H1 (cell line): ENCODE results near the gene DHRS2. TPM values are rescaled to one million over a fixed set of nuclear protein-coding genes. Genes with fewer than 3 reads are reported as not detected.

ENCODE experiments used
- CTCF ChIA-PET: fragments of 300-600 bp; sonication (Branson Sonifier 250); formaldehyde crosslinking; loops from one replicate; lab custom pipeline; 2021; ENCODE audit not compliant: partially characterized antibody; lab: Charles Lee
- POLR2A ChIA-PET: fragments of 300-600 bp; sonication (Branson Sonifier 250); formaldehyde crosslinking; loops from one replicate; lab custom pipeline; 2021; ENCODE audit warnings: inconsistent platforms; ENCODE audit not compliant: partially characterized antibody; lab: Charles Lee
- DNase-seq, 2 experiments: peaks; one replicate each; pipeline versions ENCODE4 v3.0.0 to v3.0.0-alpha.2; 2010 to 2022; ENCODE audit warnings: low spot score in 2 of 2, low read depth in 1 of 2, mixed read lengths in 1 of 2
- FAIRE-seq: peaks from 2 replicates; lab custom pipeline; 2011; peaks lifted over from hg19 to GRCh38; lab: Jason Lieb, UNC
- H2AFZ ChIP-seq: 2 replicates; pipeline ENCODE4 v1.8.1; 2012; ENCODE audit warnings: low read length, inconsistent platforms
- H2AK5ac ChIP-seq: 2 replicates; pipeline ENCODE4 v1.6.1; 2013; ENCODE audit warnings: low read depth, low read length
- H2BK120ac ChIP-seq: replicated peaks from 2 replicates; pipeline ENCODE3; 2013; ENCODE audit warnings: low read depth, low read length, inconsistent platforms
- H2BK12ac ChIP-seq: 2 replicates; pipeline ENCODE4 v1.6.1; 2013; ENCODE audit warnings: low read depth, low read length
- H2BK15ac ChIP-seq: 2 replicates; pipeline ENCODE4 v1.6.1; 2013; ENCODE audit warnings: low read length
- H2BK20ac ChIP-seq: 2 replicates; pipeline ENCODE4 v1.6.1; 2013; ENCODE audit warnings: low read length
- H2BK5ac ChIP-seq: 2 replicates; pipeline ENCODE4 v1.6.1; 2013; ENCODE audit warnings: low read depth, low read length
- H3K14ac ChIP-seq: 2 replicates; pipeline ENCODE4 v1.6.1; 2013; ENCODE audit warnings: inconsistent platforms; ENCODE audit not compliant: insufficient read length
- H3K18ac ChIP-seq: 2 replicates; pipeline ENCODE4 v1.6.1; 2013; ENCODE audit warnings: low read length; ENCODE audit errors: extremely low read depth
- H3K23ac ChIP-seq: 2 replicates; pipeline ENCODE4 v1.6.1; 2013; ENCODE audit warnings: inconsistent platforms; ENCODE audit not compliant: insufficient read length
- H3K23me2 ChIP-seq: 2 replicates; pipeline ENCODE4 v1.6.1; 2013; ENCODE audit warnings: low read depth, low read length
- H3K27ac ChIP-seq: 2 replicates; pipeline ENCODE4 v1.6.1; 2011; ENCODE audit warnings: low read depth, low read length, inconsistent platforms
- H3K27me3 ChIP-seq, 4 experiments: replicated peaks in 1 of 4; 1 replicate in 1 of 4; 2 replicates in 3 of 4; pipeline versions ENCODE4 v1.6.1 to v1.8.1; 2011 to 2013; ENCODE audit warnings: low read length in 3 of 4, mild to moderate bottlenecking in 3 of 4, inconsistent platforms in 2 of 4, mixed read lengths in 2 of 4, moderate library complexity in 1 of 4; ENCODE audit not compliant: control insufficient read depth in 3 of 4, insufficient read depth in 3 of 4; ENCODE audit errors: extremely low read depth in 1 of 4
- H3K36me3 ChIP-seq, 4 experiments: 2 replicates each; pipeline versions ENCODE4 v1.6.1 to v1.8.1; 2011 to 2013; ENCODE audit warnings: mild to moderate bottlenecking in 4 of 4, low read length in 3 of 4, moderate library complexity in 2 of 4, control low read depth in 1 of 4, inconsistent platforms in 1 of 4; ENCODE audit not compliant: insufficient read depth in 4 of 4, control insufficient read depth in 2 of 4
- H3K4ac ChIP-seq: replicated peaks from 2 replicates; pipeline ENCODE3; 2013; ENCODE audit warnings: low read length, low read depth, mixed read lengths, inconsistent platforms; ENCODE audit not compliant: insufficient read length
- H3K4me1 ChIP-seq, 4 experiments: replicated peaks in 1 of 4; 1 replicate in 1 of 4; 2 replicates in 3 of 4; pipeline versions ENCODE4 v1.6.1 to v1.8.1; 2011 to 2013; ENCODE audit warnings: low read length in 3 of 4, inconsistent platforms in 2 of 4, mixed read lengths in 1 of 4; ENCODE audit not compliant: insufficient read depth in 4 of 4, control insufficient read depth in 3 of 4
- H3K4me2 ChIP-seq, 2 experiments: 2 replicates each; pipeline versions ENCODE4 v1.6.1 to v1.8.1; 2011 to 2013; ENCODE audit warnings: low read depth in 2 of 2, low read length in 2 of 2, control low read depth in 1 of 2, inconsistent platforms in 1 of 2, mild to moderate bottlenecking in 1 of 2; ENCODE audit not compliant: insufficient read depth in 1 of 2
- H3K4me3 ChIP-seq, 4 experiments: fragments of 200-600, 300-600 bp in 1 of 4; sonication (generic), shearing (Covaris generic), sonication (Bioruptor Twin) in 1 of 4; 2 replicates each; pipeline versions ENCODE4 v1.5.1 to v1.8.1; 2011 to 2016; ENCODE audit warnings: low read length in 4 of 4, low read depth in 3 of 4, control low read depth in 2 of 4, inconsistent platforms in 2 of 4, mild to moderate bottlenecking in 2 of 4, mixed read lengths in 1 of 4, moderate library complexity in 1 of 4; ENCODE audit not compliant: insufficient read depth in 2 of 4; ENCODE audit errors: extremely low read depth in 1 of 4
- H3K56ac ChIP-seq: replicated peaks from 2 replicates; pipeline ENCODE3; 2013; ENCODE audit warnings: low read depth, mild to moderate bottlenecking, mixed read lengths, low read length, inconsistent platforms; ENCODE audit not compliant: insufficient read length
- H3K79me1 ChIP-seq: 2 replicates; pipeline ENCODE4 v1.6.1; 2013; ENCODE audit warnings: low read depth, low read length, control low read depth
- H3K79me2 ChIP-seq, 2 experiments: 2 replicates each; pipeline versions ENCODE4 v1.6.1 to v1.8.1; 2012 to 2013; ENCODE audit warnings: low read length in 2 of 2, mild to moderate bottlenecking in 2 of 2, inconsistent platforms in 1 of 2; ENCODE audit not compliant: insufficient read depth in 2 of 2, control insufficient read depth in 1 of 2
- H3K9ac ChIP-seq, 4 experiments: replicated peaks in 1 of 4; 1 replicate in 1 of 4; 2 replicates in 3 of 4; pipeline versions ENCODE4 v1.6.1 to v1.8.1; 2011 to 2013; ENCODE audit warnings: low read depth in 3 of 4, low read length in 3 of 4, control low read depth in 2 of 4, mild to moderate bottlenecking in 2 of 4, moderate library complexity in 2 of 4, inconsistent platforms in 1 of 4; ENCODE audit errors: extremely low read depth in 1 of 4
- H3K9me3 ChIP-seq, 2 experiments: 2 replicates each; pipeline versions ENCODE4 v1.6.1 to v1.8.1; 2012 to 2013; ENCODE audit warnings: mild to moderate bottlenecking in 2 of 2, moderate library complexity in 2 of 2, control low read depth in 1 of 2, inconsistent platforms in 1 of 2, low read depth in 1 of 2, low read length in 1 of 2, mixed read lengths in 1 of 2; ENCODE audit not compliant: insufficient read depth in 2 of 2
- H4K20me1 ChIP-seq, 2 experiments: replicated peaks in 1 of 2; 2 replicates each; pipeline versions ENCODE3 to v1.8.1; 2011 to 2013; ENCODE audit warnings: inconsistent platforms in 2 of 2, low read length in 2 of 2, mild to moderate bottlenecking in 1 of 2; ENCODE audit not compliant: insufficient read depth in 2 of 2, control insufficient read depth in 1 of 2
- H4K5ac ChIP-seq: 2 replicates; pipeline ENCODE4 v1.6.1; 2013; ENCODE audit warnings: low read length, low read depth, mixed read lengths, inconsistent platforms; ENCODE audit not compliant: insufficient read length
- H4K8ac ChIP-seq: 2 replicates; pipeline ENCODE4 v1.8.0; 2013; ENCODE audit warnings: mild to moderate bottlenecking, moderate library complexity, low read length, inconsistent platforms; ENCODE audit not compliant: insufficient read depth; ENCODE audit errors: extremely low read depth
- H4K91ac ChIP-seq: replicated peaks from 2 replicates; pipeline ENCODE3; 2013; ENCODE audit warnings: low read length, mixed read lengths, inconsistent platforms; ENCODE audit not compliant: insufficient read length
- BCL11A ChIP-seq, 2 experiments: IDR thresholded peaks; one replicate each; pipeline ENCODE4 v1.6.1; 2011; ENCODE audit warnings: low read depth in 2 of 2, low read length in 2 of 2, mild to moderate bottlenecking in 2 of 2
- EP300 ChIP-seq, 2 experiments: IDR thresholded peaks; 1 replicate in 1 of 2; 2 replicates in 1 of 2; pipeline ENCODE4 v1.6.1; 2011 to 2012; ENCODE audit warnings: low read depth in 2 of 2, low read length in 2 of 2, mild to moderate bottlenecking in 2 of 2, borderline replicate concordance in 1 of 2, inconsistent platforms in 1 of 2, moderate library complexity in 1 of 2
- FOSL1 ChIP-seq: IDR thresholded peaks from 2 replicates; pipeline ENCODE4 v1.6.1; 2011; ENCODE audit warnings: mild to moderate bottlenecking, low read depth, low read length, moderate library complexity; ENCODE audit not compliant: insufficient read depth
- HDAC2 ChIP-seq, 2 experiments: fragments of 300-600 bp in 1 of 2; sonication (generic) in 1 of 2; IDR thresholded peaks; 2 replicates each; pipeline ENCODE4 v1.6.1; 2011 to 2012; ENCODE audit warnings: low read depth in 2 of 2, low read length in 2 of 2, mild to moderate bottlenecking in 2 of 2, moderate library complexity in 2 of 2, borderline replicate concordance in 1 of 2, inconsistent platforms in 1 of 2
- SAP30 ChIP-seq: fragments of 300-600 bp; sonication (generic); IDR thresholded peaks from 2 replicates; pipeline ENCODE4 v1.7.1; 2012; ENCODE audit warnings: low read length, moderate library complexity, mild to moderate bottlenecking, inconsistent platforms; ENCODE audit not compliant: insufficient read depth, insufficient replicate concordance
- SIN3A ChIP-seq, 2 experiments: IDR thresholded peaks in 1 of 2; conservative IDR thresholded peaks in 1 of 2; 2 replicates each; pipeline ENCODE4 v1.6.1; 2011 to 2012; ENCODE audit warnings: low read length in 2 of 2, improper control_type of control experiment in 1 of 2, low read depth in 1 of 2, mild to moderate bottlenecking in 1 of 2
- WGBS, 2 experiments: shearing (Covaris generic) in 1 of 2; methylation state at CpG; one replicate each; pipeline versions ENCODE4 v1.1.6 to v1.1.7; 2013 to 2015; ENCODE audit warnings: low lambda C conversion rate in 2 of 2, mixed read lengths in 2 of 2, inconsistent platforms in 1 of 2, low coverage in 1 of 2, missing lambda C conversion rate in 1 of 2; ENCODE audit not compliant: insufficient replicate concordance in 2 of 2, insufficient coverage in 1 of 2, insufficient read length in 1 of 2; ENCODE audit errors: extremely low coverage in 1 of 2, missing lambda C conversion rate in 1 of 2; 5-methylcytosine and 5-hydroxymethylcytosine counted together
- polyA plus RNA-seq, 7 experiments: library from polyadenylated mRNA; depleted of rRNA in 3 of 7; stranded (reverse) in 5 of 7; unstranded in 2 of 7; fragments of >200 nt in 5 of 7; fragments of 200-250 nt in 2 of 7; gene quantifications; 1 replicate in 5 of 7; 2 replicates in 1 of 7; 4 replicates in 1 of 7; pipeline versions ENCODE4 v1.2.1 to v1.2.3, GENCODE V29; 2011 to 2013; ENCODE audit warnings: missing spikeins in 2 of 7, mixed read lengths in 2 of 7
- total RNA-seq: library from RNA; stranded (reverse); fragmentation: NEBNext Ultra II Directional; extraction: Animal tissue kit (Norgen Biotek cat#: 25700); gene quantifications from 2 replicates; pipeline ENCODE4 v1.2.1, GENCODE V29; 2021
- TF ChIP-seq, protein P1 (sequence below): IDR thresholded peaks from 2 replicates; pipeline ENCODE4 v1.6.1; 2012; ENCODE audit warnings: low read length, inconsistent platforms
- TF ChIP-seq, protein P2 (sequence below): IDR thresholded peaks from 2 replicates; pipeline ENCODE4 v1.6.1; 2012; ENCODE audit warnings: inconsistent platforms
- TF ChIP-seq, protein P3 (sequence below): IDR thresholded peaks from 2 replicates; pipeline ENCODE4 v1.6.1; 2011; ENCODE audit warnings: low read depth, mild to moderate bottlenecking, low read length; ENCODE audit not compliant: insufficient read depth

Gene DHRS2
- total and polyA plus RNA-seq, 2 of the 8 experiments (the other 6 are each of a cell fraction or from before 2014, with no cell fraction given), result 1.1 to 3.5 TPM

DNA sequence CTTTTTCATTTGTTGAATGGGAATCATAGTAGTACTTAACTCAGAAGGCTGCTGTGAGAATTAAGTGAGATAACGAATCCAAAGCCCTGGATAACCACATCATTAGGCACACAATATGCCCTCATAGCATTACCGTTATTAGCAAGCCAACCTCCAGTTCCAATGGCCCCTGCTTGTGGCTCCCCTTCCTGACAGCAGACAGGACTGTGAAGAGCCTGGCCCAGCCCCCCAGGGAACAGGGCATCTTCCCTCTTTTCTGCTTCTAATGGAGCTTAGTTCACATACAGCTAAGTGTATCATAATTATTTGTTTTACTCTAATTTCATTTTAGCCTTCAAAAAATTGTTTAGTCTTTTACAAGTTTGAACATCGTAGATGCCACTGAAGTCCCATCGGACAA is 39.7 kb downstream of the DHRS2 start:
- Histone ChIP-seq H3K4ac (no peak overlapping the region), H3K27me3 (no peaks in the 10 kb centered on the region; a peak in 1 of 7 replicates), H3K18ac (no peak overlapping the region), H4K91ac (no peak overlapping the region), H4K8ac (no peak overlapping the region), H3K9me3 (peaks cover 0 to 4% of the 10 kb centered on the region in 2 experiments; a peak in 2 of 4 replicates), H2BK5ac (no peak overlapping the region), H2BK20ac (no peak overlapping the region), H2AFZ (no peak overlapping the region), H3K9ac (no peak overlapping the region), H3K27ac (no peak overlapping the region), H3K14ac (no peak overlapping the region), H3K4me3 (no peak overlapping the region), H4K20me1 (no peaks in the 10 kb centered on the region), H3K23me2 (no peaks in the 10 kb centered on the region), H2BK15ac (no peak overlapping the region), H3K23ac (no peak overlapping the region), H3K4me2 (no peak overlapping the region), H3K4me1 (no peaks in the 10 kb centered on the region), H2BK12ac (no peak overlapping the region), H2AK5ac (no peak overlapping the region), H3K79me1 (no peaks in the 10 kb centered on the region), H3K36me3 (no peaks in the 10 kb centered on the region), H3K79me2 (no peaks in the 10 kb centered on the region), H2BK120ac (no peak overlapping the region), H3K56ac (no peak overlapping the region), H4K5ac (no peak overlapping the region)
- CTCF ChIA-PET, result interaction anchor here (1.2 to 2.6 kb wide), 4 partner anchors 10 to 281 kb away, joined by 4 to 25 read pairs (median 4); no protein-coding TSS in a partner anchor
- 81% methylated on average over 4 of the region's 4 CpGs; no CpG with 5 or more reads in 1 of the 2 experiments for WGBS, 2 experiments
- POLR2A ChIA-PET, result interaction anchor here (1.7 kb wide), 1 partner anchor 18 kb away, joined by 4 read pairs; no protein-coding TSS in a partner anchor
- FAIRE-seq (no peak), DNase-seq (no peak)
- TF ChIP-seq BCL11A (IDR thresholded peaks at IDR 0.05; ENCODE audit: low read depth in 2 of 2, low read length in 2 of 2), result no peak
- TF ChIP-seq, protein P1, sequence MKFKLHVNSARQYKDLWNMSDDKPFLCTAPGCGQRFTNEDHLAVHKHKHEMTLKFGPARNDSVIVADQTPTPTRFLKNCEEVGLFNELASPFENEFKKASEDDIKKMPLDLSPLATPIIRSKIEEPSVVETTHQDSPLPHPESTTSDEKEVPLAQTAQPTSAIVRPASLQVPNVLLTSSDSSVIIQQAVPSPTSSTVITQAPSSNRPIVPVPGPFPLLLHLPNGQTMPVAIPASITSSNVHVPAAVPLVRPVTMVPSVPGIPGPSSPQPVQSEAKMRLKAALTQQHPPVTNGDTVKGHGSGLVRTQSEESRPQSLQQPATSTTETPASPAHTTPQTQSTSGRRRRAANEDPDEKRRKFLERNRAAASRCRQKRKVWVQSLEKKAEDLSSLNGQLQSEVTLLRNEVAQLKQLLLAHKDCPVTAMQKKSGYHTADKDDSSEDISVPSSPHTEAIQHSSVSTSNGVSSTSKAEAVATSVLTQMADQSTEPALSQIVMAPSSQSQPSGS, result no peak
- no peak for TF ChIP-seq SAP30
- TF ChIP-seq, protein P2, sequence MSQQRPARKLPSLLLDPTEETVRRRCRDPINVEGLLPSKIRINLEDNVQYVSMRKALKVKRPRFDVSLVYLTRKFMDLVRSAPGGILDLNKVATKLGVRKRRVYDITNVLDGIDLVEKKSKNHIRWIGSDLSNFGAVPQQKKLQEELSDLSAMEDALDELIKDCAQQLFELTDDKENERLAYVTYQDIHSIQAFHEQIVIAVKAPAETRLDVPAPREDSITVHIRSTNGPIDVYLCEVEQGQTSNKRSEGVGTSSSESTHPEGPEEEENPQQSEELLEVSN, result no peak
- no peak for TF ChIP-seq SIN3A (conservative IDR thresholded peaks at IDR 0.05 in 1 of 2, IDR thresholded peaks at IDR 0.05 in 1 of 2; ENCODE audit: low read depth in 1 of 2, low read length in 2 of 2)
- TF ChIP-seq HDAC2 (IDR thresholded peaks at IDR 0.05; ENCODE audit: borderline replicate concordance in 1 of 2, low read depth in 2 of 2, low read length in 2 of 2), result no peak
- TF ChIP-seq FOSL1, result no peak
- TF ChIP-seq, protein P3, sequence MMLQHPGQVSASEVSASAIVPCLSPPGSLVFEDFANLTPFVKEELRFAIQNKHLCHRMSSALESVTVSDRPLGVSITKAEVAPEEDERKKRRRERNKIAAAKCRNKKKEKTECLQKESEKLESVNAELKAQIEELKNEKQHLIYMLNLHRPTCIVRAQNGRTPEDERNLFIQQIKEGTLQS, result no peak
- TF ChIP-seq EP300 (IDR thresholded peaks at IDR 0.05; ENCODE audit: borderline replicate concordance in 1 of 2, low read depth in 2 of 2, low read length in 2 of 2), result no peak
